ENCODE measurements around the gene DPYSL3.

DPYSL3 gene

DNA sequence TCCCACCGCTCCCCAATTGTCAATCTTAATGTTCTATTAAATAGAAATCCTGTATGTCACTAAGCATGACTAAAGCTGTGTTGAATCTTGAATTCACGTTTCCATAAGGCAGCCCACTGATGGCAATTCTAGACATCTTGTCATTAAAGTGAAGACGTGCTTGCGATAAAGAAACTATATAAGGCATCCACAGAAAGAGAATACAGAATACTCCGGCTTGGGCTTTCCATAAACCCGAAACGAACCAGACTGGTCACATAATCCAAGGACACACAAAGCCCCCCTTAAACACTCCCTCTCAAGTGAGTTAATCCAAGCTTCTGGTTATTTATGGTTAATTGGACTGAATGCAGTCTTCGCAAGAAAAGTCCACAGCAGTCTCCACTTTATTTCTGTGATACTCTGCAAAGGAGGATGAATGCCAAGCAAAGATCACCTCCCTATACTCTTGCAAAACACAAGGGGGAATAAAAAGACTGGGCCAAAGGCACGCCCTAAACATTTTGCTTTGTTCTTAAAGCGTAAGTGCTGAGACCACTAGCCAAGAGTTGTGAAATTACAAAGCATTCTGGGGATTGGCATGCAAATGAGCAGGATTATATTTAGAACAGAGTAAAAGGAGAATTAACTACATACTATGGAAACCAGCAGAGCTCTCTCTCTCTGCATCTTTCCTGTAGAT lies 54.7 kb downstream of the DPYSL3 start:
- no peaks in the 10 kb centered on the region for H3K9me3 ChIP-seq (ENCODE audit: control insufficient read depth, insufficient read depth, low read length)
- TF ChIP-seq, protein P1, sequence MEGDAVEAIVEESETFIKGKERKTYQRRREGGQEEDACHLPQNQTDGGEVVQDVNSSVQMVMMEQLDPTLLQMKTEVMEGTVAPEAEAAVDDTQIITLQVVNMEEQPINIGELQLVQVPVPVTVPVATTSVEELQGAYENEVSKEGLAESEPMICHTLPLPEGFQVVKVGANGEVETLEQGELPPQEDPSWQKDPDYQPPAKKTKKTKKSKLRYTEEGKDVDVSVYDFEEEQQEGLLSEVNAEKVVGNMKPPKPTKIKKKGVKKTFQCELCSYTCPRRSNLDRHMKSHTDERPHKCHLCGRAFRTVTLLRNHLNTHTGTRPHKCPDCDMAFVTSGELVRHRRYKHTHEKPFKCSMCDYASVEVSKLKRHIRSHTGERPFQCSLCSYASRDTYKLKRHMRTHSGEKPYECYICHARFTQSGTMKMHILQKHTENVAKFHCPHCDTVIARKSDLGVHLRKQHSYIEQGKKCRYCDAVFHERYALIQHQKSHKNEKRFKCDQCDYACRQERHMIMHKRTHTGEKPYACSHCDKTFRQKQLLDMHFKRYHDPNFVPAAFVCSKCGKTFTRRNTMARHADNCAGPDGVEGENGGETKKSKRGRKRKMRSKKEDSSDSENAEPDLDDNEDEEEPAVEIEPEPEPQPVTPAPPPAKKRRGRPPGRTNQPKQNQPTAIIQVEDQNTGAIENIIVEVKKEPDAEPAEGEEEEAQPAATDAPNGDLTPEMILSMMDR (IDR thresholded peaks at IDR 0.05; ENCODE audit: low read depth, low read length, poor library complexity, severe bottlenecking), result no peak
- TF ChIP-seq EZH2phosphoT487 (IDR thresholded peaks at IDR 0.05; ENCODE audit: borderline replicate concordance, low read length), result no peak
- H3K79me2 ChIP-seq (ENCODE audit: control insufficient read depth, low read length), result no peaks in the 10 kb centered on the region
- no peaks in the 10 kb centered on the region; the same call in 1 of the 2 replicates for H3F3A ChIP-seq (ENCODE audit: control insufficient read depth, insufficient read depth)
- H3K27ac ChIP-seq (ENCODE audit: low read depth, low read length), result no peak overlapping the region
- peaks cover 27% of the 10 kb centered on the region for H3K27me3 ChIP-seq (ENCODE audit: control insufficient read depth, low read length)
- no peaks in the 10 kb centered on the region for H3K9me2 ChIP-seq (replicated peaks; ENCODE audit: control insufficient read depth, low read length)
- H3K36me3 ChIP-seq (ENCODE audit: control insufficient read depth, low read length), result no peaks in the 10 kb centered on the region
- peaks cover 16% of the 10 kb centered on the region for H3K4me1 ChIP-seq (ENCODE audit: control insufficient read depth, low read length)
- no peaks in the 10 kb centered on the region for H4K20me1 ChIP-seq (ENCODE audit: control insufficient read depth, insufficient read depth, low read depth, low read length)
- H3K4me3 ChIP-seq (ENCODE audit: low read length), result peak overlapping the region; percentile 25; the same call in 1 of the 2 replicates
- peak overlapping the region; percentile 33 for H3K4me2 ChIP-seq (ENCODE audit: low read length)

GRCh38 chr5:147453875-147454814 lies 55.7 kb downstream of the DPYSL3 start:
- Histone ChIP-seq H3K27me3 (ENCODE audit: control insufficient read depth, low read length) (peaks cover 27% of the 10 kb centered on the region), H3K4me2 (ENCODE audit: low read length) (peak overlapping the region; percentile 65), H3K9me3 (ENCODE audit: control insufficient read depth, insufficient read depth, low read length) (no peaks in the 10 kb centered on the region), H3K4me1 (ENCODE audit: control insufficient read depth, low read length) (peaks cover 16% of the 10 kb centered on the region), H3K4me3 (ENCODE audit: low read length) (peak overlapping the region; percentile 66), H4K20me1 (ENCODE audit: control insufficient read depth, insufficient read depth, low read depth, low read length) (no peaks in the 10 kb centered on the region), H3K36me3 (ENCODE audit: control insufficient read depth, low read length) (no peaks in the 10 kb centered on the region), H3K79me2 (ENCODE audit: control insufficient read depth, low read length) (no peaks in the 10 kb centered on the region), H3K9me2 (replicated peaks; ENCODE audit: control insufficient read depth, low read length) (no peaks in the 10 kb centered on the region), H3F3A (ENCODE audit: control insufficient read depth, insufficient read depth) (no peaks in the 10 kb centered on the region; the same call in 1 of the 2 replicates), H3K27ac (ENCODE audit: low read depth, low read length) (no peak overlapping the region)
- TF ChIP-seq, protein P1 (IDR thresholded peaks at IDR 0.05; ENCODE audit: low read depth, low read length, poor library complexity, severe bottlenecking), result peak; percentile 96
- no peak for TF ChIP-seq EZH2phosphoT487 (IDR thresholded peaks at IDR 0.05; ENCODE audit: borderline replicate concordance, low read length)

DNA sequence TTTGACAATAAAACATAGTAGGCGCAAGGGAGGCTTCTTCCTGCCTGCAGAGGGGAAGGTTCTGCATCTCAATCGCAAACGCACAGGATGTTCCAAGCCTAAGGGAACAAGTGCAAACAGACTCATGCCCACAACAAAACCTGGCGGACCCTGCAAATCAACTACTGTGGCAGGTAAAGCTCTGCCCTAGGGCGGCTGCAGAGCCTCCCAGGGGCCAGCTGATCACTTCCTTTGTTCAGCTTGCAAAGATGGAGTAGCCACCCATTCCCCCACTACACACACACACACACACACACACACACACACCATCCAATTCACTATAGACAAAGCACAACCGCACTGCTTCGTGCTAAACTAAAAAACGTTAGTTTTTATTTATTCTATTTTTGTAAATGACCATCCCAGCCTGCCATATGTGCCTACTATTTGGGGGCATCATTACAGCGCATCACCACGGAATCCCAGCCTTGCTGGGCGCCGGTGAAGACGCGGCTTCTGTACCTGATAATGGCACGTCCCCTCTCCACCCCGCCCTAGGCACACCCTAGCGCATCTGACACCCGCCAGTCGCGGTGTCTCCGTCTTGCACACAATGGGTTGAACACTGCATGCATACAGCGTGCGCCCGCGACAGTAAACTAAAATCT lies 57.6 kb downstream of the DPYSL3 start:
- peaks cover 16% of the 10 kb centered on the region for H3K4me1 ChIP-seq (ENCODE audit: control insufficient read depth, low read length)
- H3K4me2 ChIP-seq (ENCODE audit: low read length), result no peak overlapping the region
- no peaks in the 10 kb centered on the region for H3K9me3 ChIP-seq (ENCODE audit: control insufficient read depth, insufficient read depth, low read length)
- H3K27ac ChIP-seq (ENCODE audit: low read depth, low read length), result no peak overlapping the region
- no peaks in the 10 kb centered on the region for H4K20me1 ChIP-seq (ENCODE audit: control insufficient read depth, insufficient read depth, low read depth, low read length)
- H3K27me3 ChIP-seq (ENCODE audit: control insufficient read depth, low read length), result peaks cover 27% of the 10 kb centered on the region
- H3K4me3 ChIP-seq (ENCODE audit: low read length), result no peak overlapping the region
- no peaks in the 10 kb centered on the region for H3K36me3 ChIP-seq (ENCODE audit: control insufficient read depth, low read length)
- TF ChIP-seq EZH2phosphoT487 (IDR thresholded peaks at IDR 0.05; ENCODE audit: borderline replicate concordance, low read length), result no peak
- TF ChIP-seq, protein P1 (IDR thresholded peaks at IDR 0.05; ENCODE audit: low read depth, low read length, poor library complexity, severe bottlenecking), result no peak
- H3K9me2 ChIP-seq (replicated peaks; ENCODE audit: control insufficient read depth, low read length), result no peaks in the 10 kb centered on the region
- no peaks in the 10 kb centered on the region; the same call in 1 of the 2 replicates for H3F3A ChIP-seq (ENCODE audit: control insufficient read depth, insufficient read depth)
- H3K79me2 ChIP-seq (ENCODE audit: control insufficient read depth, low read length), result no peaks in the 10 kb centered on the region

Data from DOHH2 (cell line).